Stomach (tissue), 9 donors: Measurements from ENCODE around the gene GTF2IRD1. TPM values are rescaled to one million over a fixed set of nuclear protein-coding genes. Genes with fewer than 3 reads are reported as not detected.

Experiments
- DNase-seq, 2 donors: peaks; one replicate each; pipeline versions ENCODE4 v3.0.0 to v3.0.0-alpha.2; 2013 to 2019
- H3K27ac ChIP-seq, 5 donors: fragments of 200-600 bp in 4 of 5; sonication (generic) in 4 of 5; one replicate each; pipeline ENCODE4 v1.5.1; 2013 to 2019; ENCODE audit warnings: mild to moderate bottlenecking in 1 of 5, moderate library complexity in 1 of 5
- H3K27me3 ChIP-seq, 3 donors: fragments of 200-600 bp; sonication (generic); one replicate each; pipeline ENCODE4 v1.5.1; 2017 to 2019; ENCODE audit warnings: mixed run types in 1 of 3
- H3K36me3 ChIP-seq, 4 donors: fragments of 200-600 bp; sonication (generic); 1 replicate in 3 of 4; 2 replicates in 1 of 4; pipeline ENCODE4 v1.5.1; 2016 to 2019
- H3K4me1 ChIP-seq, 4 donors: fragments of 200-600 bp; sonication (generic); one replicate each; pipeline ENCODE4 v1.5.1; 2016 to 2019
- H3K4me3 ChIP-seq, 4 donors: fragments of 200-600 bp; sonication (generic) in 3 of 4; one replicate each; pipeline ENCODE4 v1.5.1; 2016 to 2019; ENCODE audit warnings: mild to moderate bottlenecking in 1 of 4
- H3K9me3 ChIP-seq, 4 donors: fragments of 200-600 bp; sonication (generic); one replicate each; pipeline ENCODE4 v1.5.1; 2016 to 2019
- CTCF ChIP-seq, 7 experiments: fragments of 450-650 bp in 4 of 7; fragments of 200-600 bp in 3 of 7; sonication (generic) in 3 of 7; IDR thresholded peaks; one replicate each; pipeline ENCODE4 v1.5.1; 2016 to 2019; ENCODE audit warnings: antibody characterized with exemption in 7 of 7, control low read depth in 2 of 7, mild to moderate bottlenecking in 1 of 7
- EP300 ChIP-seq: sonication (generic); formaldehyde crosslinking; IDR thresholded peaks from one replicate; pipeline ENCODE4 v1.6.1; 2017; ENCODE audit warnings: antibody characterized with exemption
- POLR2A ChIP-seq, 4 donors: fragments of 450-650 bp; IDR thresholded peaks; one replicate each; pipeline ENCODE4 v1.6.1; 2016; ENCODE audit warnings: antibody characterized with exemption in 4 of 4, control low read depth in 2 of 4, mild to moderate bottlenecking in 1 of 4, moderate library complexity in 1 of 4
- POLR2AphosphoS5 ChIP-seq, 3 donors: sonication (generic); formaldehyde crosslinking; IDR thresholded peaks; one replicate each; pipeline ENCODE4 v1.6.1; 2016; ENCODE audit warnings: antibody characterized with exemption in 3 of 3
- WGBS, 5 donors: extraction: QIAGEN DNeasy Blood & Tissue Kit in 3 of 5; methylation state at CpG; one replicate each; pipeline versions ENCODE4 v1.1.5 to v1.1.7; 2013 to 2018; 5-methylcytosine and 5-hydroxymethylcytosine counted together
- intact Hi-C: fragments of 100-400 bp; cut with DNase I; formaldehyde crosslinking; loops from one replicate; pipeline ENCODE4 v1.15.1; 2023; ENCODE audit warnings: low total_unique reads
- polyA plus RNA-seq, 3 donors: library from polyadenylated mRNA; stranded (reverse); fragments of 200-250 nt; gene quantifications; one replicate each; pipeline ENCODE4 v1.2.3, GENCODE V29; 2013
- total RNA-seq, 5 donors: library from RNA; depleted of rRNA; stranded (reverse); fragments of >200 nt; gene quantifications; one replicate each; pipeline versions ENCODE4 v1.1.0 to v1.2.3, GENCODE V29; 2014 to 2016
- donor health status: healthy with polysubstance abuse.
- donor health status: Bipolar disorder and iron deficiency.
- donor health status: healthy.

The GTF2IRD1 gene
- total and polyA plus RNA-seq, 8 donors: 8.0 to 41.1 (median 15.3) TPM

- Histone ChIP-seq H3K36me3 (no peaks in the 10 kb centered on the region), H3K4me1 (peaks cover 39 to 62% (median 54%) of the 10 kb centered on the region in 4 donors), H3K4me3 (no peak overlapping the region), H3K27ac (peak overlapping the region in 1 of 5 donors; percentile 61), H3K9me3 (no peaks in the 10 kb centered on the region), H3K27me3 (no peaks in the 10 kb centered on the region)
- no peak for DNase-seq
- TF ChIP-seq POLR2AphosphoS5 (IDR thresholded peaks at IDR 0.05): no peak
- TF ChIP-seq EP300: no peak
- no peak for TF ChIP-seq POLR2A (IDR thresholded peaks at IDR 0.05)
- no peak for TF ChIP-seq CTCF (IDR thresholded peaks at IDR 0.05)
- intact Hi-C loops: no loop called here
- WGBS, 5 donors: 84 to 99% (median 93%) methylated on average over 8 of the region's 8 CpGs
Measured at GRCh38 chr7:74583630-74584029, 129.9 kb downstream of the GTF2IRD1 start.

GRCh38 chr7:74584160-74584954 is 130.7 kb downstream of the GTF2IRD1 start:
- H3K36me3 ChIP-seq: peaks cover 0 to 2% (median 1%) of the 10 kb centered on the region in 4 donors
- no peaks in the 10 kb centered on the region for H3K9me3 ChIP-seq
- peak in 1 of 2 donors; percentile 40 for DNase-seq
- peak overlapping the region in 2 of 5 donors; percentile 28 to 61 for H3K27ac ChIP-seq
- H3K27me3 ChIP-seq: no peaks in the 10 kb centered on the region
- H3K4me3 ChIP-seq: no peak overlapping the region
- TF ChIP-seq CTCF (IDR thresholded peaks at IDR 0.05) (no peak), POLR2AphosphoS5 (IDR thresholded peaks at IDR 0.05) (no peak), POLR2A (IDR thresholded peaks at IDR 0.05) (no peak), EP300 (no peak)
- H3K4me1 ChIP-seq: peaks cover 39 to 59% (median 52%) of the 10 kb centered on the region in 4 donors
- intact Hi-C loops: no loop called here
- 82 to 89% (median 86%) methylated on average over 17 of the region's 17 CpGs for WGBS, 5 donors

- intact Hi-C loops: no loop called here
- Histone ChIP-seq H3K9me3 (no peaks in the 10 kb centered on the region), H3K4me1 (peaks cover 26 to 44% (median 38%) of the 10 kb centered on the region in 4 donors), H3K27me3 (no peaks in the 10 kb centered on the region), H3K4me3 (no peak overlapping the region), H3K27ac (peak overlapping the region in 1 of 5 donors; percentile 4), H3K36me3 (peaks cover 2 to 17% (median 15%) of the 10 kb centered on the region in 4 donors)
- DNase-seq: no peak
- TF ChIP-seq CTCF (IDR thresholded peaks at IDR 0.05) (no peak), POLR2A (IDR thresholded peaks at IDR 0.05) (no peak), EP300 (no peak), POLR2AphosphoS5 (IDR thresholded peaks at IDR 0.05) (no peak)
Measured at GRCh38 chr7:74585844-74586243, 132.1 kb downstream of the GTF2IRD1 start.

GRCh38 chr7:74586258-74587175 is 132.8 kb downstream of the GTF2IRD1 start:
- Histone ChIP-seq H3K36me3 (peaks cover 4 to 22% (median 19%) of the 10 kb centered on the region in 4 donors), H3K27me3 (no peaks in the 10 kb centered on the region), H3K27ac (peak overlapping the region; percentile 32 to 78 (median 66)), H3K4me3 (peak overlapping the region in 1 of 4 donors; percentile 6), H3K9me3 (no peaks in the 10 kb centered on the region), H3K4me1 (peaks cover 21 to 38% (median 31%) of the 10 kb centered on the region in 4 donors)
- WGBS, 5 donors: 73 to 82% (median 77%) methylated on average over 18 of the region's 18 CpGs
- intact Hi-C loops: no loop called here
- TF ChIP-seq POLR2A (IDR thresholded peaks at IDR 0.05) (no peak), POLR2AphosphoS5 (IDR thresholded peaks at IDR 0.05) (no peak), EP300 (no peak), CTCF (IDR thresholded peaks at IDR 0.05) (no peak)
- DNase-seq: peak in 1 of 2 donors; percentile 42
